Sigmoid colon (tissue), 3 donors: ENCODE data around the gene CFAP61.

Experiments used
- CTCF ChIP-seq, 4 experiments: fragments of 450-650 bp in 3 of 4; fragments of 200-600 bp in 1 of 4; IDR thresholded peaks; one replicate each; pipeline ENCODE4 v1.5.1; 2016 to 2019; ENCODE audit warnings: antibody characterized with exemption in 4 of 4, mild to moderate bottlenecking in 3 of 4, moderate library complexity in 2 of 4
- POLR2A ChIP-seq, 2 donors: fragments of 450-650 bp; IDR thresholded peaks; one replicate each; pipeline ENCODE4 v1.6.1; 2016; ENCODE audit warnings: antibody characterized with exemption in 2 of 2, mild to moderate bottlenecking in 2 of 2, moderate library complexity in 2 of 2

- no peak for TF ChIP-seq CTCF (IDR thresholded peaks at IDR 0.05)
- no peak for TF ChIP-seq POLR2A (IDR thresholded peaks at IDR 0.05)
Observed at GRCh38 chr20:20212675-20213096, 160.4 kb downstream of the CFAP61 start.
